ENCODE results near the gene SLC51B.

DNA sequence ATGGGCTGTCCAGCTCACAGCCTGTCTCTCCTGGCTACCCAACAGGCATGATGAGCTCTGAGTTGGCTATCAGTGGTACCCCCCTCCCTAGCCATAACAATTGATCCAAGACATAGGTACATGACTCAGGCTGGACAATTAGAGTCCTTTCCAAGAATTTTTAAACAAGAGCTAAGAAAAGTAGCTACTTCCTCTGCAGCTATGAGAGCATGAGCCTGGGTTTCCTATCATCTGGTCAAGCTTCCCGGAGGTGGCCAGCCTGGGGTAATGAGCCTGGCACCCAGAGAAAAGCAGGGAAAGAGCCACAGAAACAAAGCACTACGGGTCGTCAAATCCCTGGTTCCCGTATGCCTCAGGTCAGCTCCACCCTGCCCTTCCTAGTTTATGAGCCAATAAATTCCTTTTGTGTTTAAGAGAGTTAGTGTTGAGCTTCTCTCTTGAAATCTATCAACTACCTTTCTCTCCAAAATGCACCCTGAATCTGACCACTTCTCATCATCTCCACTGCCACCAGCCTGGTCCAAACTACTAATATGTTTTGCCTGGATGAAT is 2.3 kb upstream of the SLC51B start:
- TF ChIP-seq TARDBP (IDR thresholded peaks at IDR 0.05): no peak
- TF ChIP-seq SP1 (IDR thresholded peaks at IDR 0.05): no peak
- no peak for TF ChIP-seq LEF1 (IDR thresholded peaks at IDR 0.05; ENCODE audit: borderline replicate concordance)
- TF ChIP-seq FOXM1 (IDR thresholded peaks at IDR 0.05; ENCODE audit: borderline replicate concordance): no peak
- TF ChIP-seq ELF4 (IDR thresholded peaks at IDR 0.05): no peak
- TF ChIP-seq CTBP1 (IDR thresholded peaks at IDR 0.05; ENCODE audit: borderline replicate concordance): no peak
- no peak for TF ChIP-seq FOXK2 (IDR thresholded peaks at IDR 0.05)
- no peak for TF ChIP-seq BHLHE40 (IDR thresholded peaks at IDR 0.05; ENCODE audit: borderline replicate concordance)
- no peak for TF ChIP-seq ZNF384 (IDR thresholded peaks at IDR 0.05)
- TF ChIP-seq HDGF (IDR thresholded peaks at IDR 0.05; ENCODE audit: borderline replicate concordance): no peak
- no peak for TF ChIP-seq NFRKB (IDR thresholded peaks at IDR 0.05)
- TF ChIP-seq, protein P1, sequence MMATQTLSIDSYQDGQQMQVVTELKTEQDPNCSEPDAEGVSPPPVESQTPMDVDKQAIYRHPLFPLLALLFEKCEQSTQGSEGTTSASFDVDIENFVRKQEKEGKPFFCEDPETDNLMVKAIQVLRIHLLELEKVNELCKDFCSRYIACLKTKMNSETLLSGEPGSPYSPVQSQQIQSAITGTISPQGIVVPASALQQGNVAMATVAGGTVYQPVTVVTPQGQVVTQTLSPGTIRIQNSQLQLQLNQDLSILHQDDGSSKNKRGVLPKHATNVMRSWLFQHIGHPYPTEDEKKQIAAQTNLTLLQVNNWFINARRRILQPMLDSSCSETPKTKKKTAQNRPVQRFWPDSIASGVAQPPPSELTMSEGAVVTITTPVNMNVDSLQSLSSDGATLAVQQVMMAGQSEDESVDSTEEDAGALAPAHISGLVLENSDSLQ (IDR thresholded peaks at IDR 0.05): no peak

Data from HEK293T (cell line).